ENCODE data around the gene ECE1. TPM values are rescaled to one million over a fixed set of nuclear protein-coding genes. Genes with fewer than 3 reads are reported as not detected.

Gene ECE1
- total and polyA plus RNA-seq, 2 donors, result 17.8 to 34.2 TPM

- no peaks in the 10 kb centered on the region for H3K27me3 ChIP-seq (ENCODE audit: control insufficient read depth in 2 of 2, insufficient read depth in 1 of 2, low read length in 1 of 2)
- no peak overlapping the region for H3K4me3 ChIP-seq (ENCODE audit: low read length in 2 of 2)
- DNase-seq (ENCODE audit: low read depth in 6 of 9, low spot score in 9 of 9), result no peak
- H3K36me3 ChIP-seq (ENCODE audit: control insufficient read depth in 2 of 2, insufficient read depth in 2 of 2, low read length in 1 of 2), result no peaks in the 10 kb centered on the region
- H3K4me1 ChIP-seq (ENCODE audit: control insufficient read depth in 2 of 2, insufficient read depth in 2 of 2, low read length in 2 of 2), result peaks cover 21 to 43% of the 10 kb centered on the region in 2 donors
- no peak overlapping the region for H3K27ac ChIP-seq (ENCODE audit: low read depth in 1 of 2, low read length in 1 of 2)
- WGBS, result 99% methylated on average over 12 of the region's 12 CpGs
- no peaks in the 10 kb centered on the region for H3K9me3 ChIP-seq (ENCODE audit: control insufficient read depth in 2 of 2, insufficient read depth in 1 of 2, low read length in 1 of 2)
These were observed 30.3 kb upstream of the ECE1 start for GRCh38 chr1:21320410-21321108.

GRCh38 chr1:21319447-21320407 is 29.5 kb upstream of the ECE1 start:
- Histone ChIP-seq H3K9me3 (ENCODE audit: control insufficient read depth in 2 of 2, insufficient read depth in 1 of 2, low read length in 1 of 2) (no peaks in the 10 kb centered on the region), H3K4me3 (ENCODE audit: low read length in 2 of 2) (no peak overlapping the region), H3K27ac (ENCODE audit: low read depth in 1 of 2, low read length in 1 of 2) (no peak overlapping the region), H3K4me1 (ENCODE audit: control insufficient read depth in 2 of 2, insufficient read depth in 2 of 2, low read length in 2 of 2) (peaks cover 13 to 35% of the 10 kb centered on the region in 2 donors), H3K36me3 (ENCODE audit: control insufficient read depth in 2 of 2, insufficient read depth in 2 of 2, low read length in 1 of 2) (no peaks in the 10 kb centered on the region), H3K27me3 (ENCODE audit: control insufficient read depth in 2 of 2, insufficient read depth in 1 of 2, low read length in 1 of 2) (no peaks in the 10 kb centered on the region)
- 97% methylated on average over 24 of the region's 24 CpGs for WGBS
- DNase-seq (ENCODE audit: low read depth in 6 of 9, low spot score in 9 of 9), result no peak

DNA sequence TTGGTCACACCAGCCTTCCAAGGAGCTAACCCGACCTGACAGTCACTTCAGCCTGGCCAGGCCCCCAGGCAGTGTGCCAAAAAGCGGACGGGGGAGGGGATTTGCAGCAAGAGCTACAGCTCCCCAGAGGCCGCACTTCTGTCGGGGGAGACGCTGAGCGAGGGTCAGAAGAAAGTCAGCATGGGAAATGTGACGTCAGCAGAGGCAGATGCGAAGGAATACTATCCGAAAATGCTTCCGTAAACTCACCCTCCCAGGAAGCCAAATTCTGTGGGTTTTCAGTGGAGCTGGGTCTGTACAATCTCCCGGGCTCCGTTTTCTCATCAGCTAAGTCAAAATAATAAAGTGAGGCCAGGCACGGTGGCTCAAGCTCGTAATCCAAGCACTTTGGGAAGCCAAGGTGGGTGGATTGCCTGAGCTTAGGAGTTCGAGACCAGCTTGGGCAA is 28.5 kb upstream of the ECE1 start:
- H3K27me3 ChIP-seq (ENCODE audit: control insufficient read depth in 2 of 2, insufficient read depth in 1 of 2, low read length in 1 of 2), result no peaks in the 10 kb centered on the region
- WGBS, result 94% methylated on average over 16 of the region's 16 CpGs
- no peaks in the 10 kb centered on the region for H3K36me3 ChIP-seq (ENCODE audit: control insufficient read depth in 2 of 2, insufficient read depth in 2 of 2, low read length in 1 of 2)
- peaks cover 5 to 30% of the 10 kb centered on the region in 2 donors for H3K4me1 ChIP-seq (ENCODE audit: control insufficient read depth in 2 of 2, insufficient read depth in 2 of 2, low read length in 2 of 2)
- no peak overlapping the region for H3K27ac ChIP-seq (ENCODE audit: low read depth in 1 of 2, low read length in 1 of 2)
- DNase-seq (ENCODE audit: low read depth in 6 of 9, low spot score in 9 of 9), result no peak
- no peak overlapping the region for H3K4me3 ChIP-seq (ENCODE audit: low read length in 2 of 2)
- no peaks in the 10 kb centered on the region for H3K9me3 ChIP-seq (ENCODE audit: control insufficient read depth in 2 of 2, insufficient read depth in 1 of 2, low read length in 1 of 2)

DNA sequence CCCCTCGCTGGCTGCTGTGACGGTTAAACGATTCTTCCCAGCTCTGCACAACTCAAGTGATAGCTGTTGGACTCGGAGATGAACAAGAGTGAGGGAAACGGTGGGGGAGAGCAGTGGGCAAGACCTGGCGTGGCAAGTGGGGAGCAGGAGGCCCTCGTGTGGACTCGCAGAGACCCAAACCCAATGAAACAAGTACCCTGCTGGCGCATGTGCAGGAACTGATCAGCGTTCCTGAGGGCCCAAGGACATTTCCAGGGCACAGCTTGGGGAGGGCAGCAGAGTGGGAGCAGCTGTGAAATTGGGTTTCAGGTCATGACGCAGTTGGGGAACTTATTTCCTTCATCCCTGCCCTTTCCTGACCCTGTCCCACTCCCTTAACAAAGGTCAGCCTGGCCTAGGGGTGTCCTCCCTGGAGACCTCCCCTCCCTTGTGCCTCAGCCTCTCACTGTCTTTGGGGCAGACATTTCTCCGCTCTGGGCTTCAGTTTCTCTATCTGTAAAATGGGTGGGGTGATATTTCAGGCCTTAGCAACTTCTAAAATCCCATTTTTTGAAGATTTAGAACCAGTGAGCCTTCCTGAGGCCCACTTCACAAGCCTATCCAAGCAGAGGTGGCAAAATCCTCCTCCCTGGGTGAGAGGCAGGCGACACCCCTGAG is 27.9 kb upstream of the ECE1 start:
- 98% methylated on average over 13 of the region's 13 CpGs for WGBS
- H3K9me3 ChIP-seq (ENCODE audit: control insufficient read depth in 2 of 2, insufficient read depth in 1 of 2, low read length in 1 of 2), result no peaks in the 10 kb centered on the region

DNA sequence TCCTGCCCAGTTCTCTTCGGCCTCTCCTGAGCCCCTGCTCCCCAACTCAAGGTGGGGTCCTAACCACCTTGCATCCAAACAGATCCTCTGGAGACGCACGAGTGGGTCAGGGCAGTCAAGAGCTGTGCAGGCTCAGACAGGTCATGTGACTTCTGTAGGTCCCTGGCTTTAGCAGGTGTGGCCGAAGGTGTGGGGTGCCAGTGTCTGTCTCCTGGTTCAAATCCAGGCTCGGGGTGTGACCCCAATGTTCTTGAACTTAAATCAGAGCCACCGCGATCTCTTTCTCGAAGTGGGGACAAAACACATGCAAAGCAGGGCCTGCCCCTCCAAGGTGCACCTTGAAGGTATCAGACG is 27.4 kb upstream of the ECE1 start:
- Histone ChIP-seq H3K36me3 (ENCODE audit: control insufficient read depth in 2 of 2, insufficient read depth in 2 of 2, low read length in 1 of 2) (no peaks in the 10 kb centered on the region), H3K27me3 (ENCODE audit: control insufficient read depth in 2 of 2, insufficient read depth in 1 of 2, low read length in 1 of 2) (no peaks in the 10 kb centered on the region), H3K9me3 (ENCODE audit: control insufficient read depth in 2 of 2, insufficient read depth in 1 of 2, low read length in 1 of 2) (no peaks in the 10 kb centered on the region), H3K4me1 (ENCODE audit: control insufficient read depth in 2 of 2, insufficient read depth in 2 of 2, low read length in 2 of 2) (peaks cover 2 to 20% of the 10 kb centered on the region in 2 donors), H3K4me3 (ENCODE audit: low read length in 2 of 2) (no peak overlapping the region), H3K27ac (ENCODE audit: low read depth in 1 of 2, low read length in 1 of 2) (no peak overlapping the region)
- no peak for DNase-seq (ENCODE audit: low read depth in 6 of 9, low spot score in 9 of 9)
- 97% methylated on average over 9 of the region's 9 CpGs for WGBS

More for the DNA sequence above, 27.9 kb upstream of the ECE1 start:
- DNase-seq (ENCODE audit: low read depth in 6 of 9, low spot score in 9 of 9), result no peak
- no peaks in the 10 kb centered on the region for H3K36me3 ChIP-seq (ENCODE audit: control insufficient read depth in 2 of 2, insufficient read depth in 2 of 2, low read length in 1 of 2)
- no peak overlapping the region for H3K27ac ChIP-seq (ENCODE audit: low read depth in 1 of 2, low read length in 1 of 2)
- H3K27me3 ChIP-seq (ENCODE audit: control insufficient read depth in 2 of 2, insufficient read depth in 1 of 2, low read length in 1 of 2), result no peaks in the 10 kb centered on the region
- no peak overlapping the region for H3K4me3 ChIP-seq (ENCODE audit: low read length in 2 of 2)
- H3K4me1 ChIP-seq (ENCODE audit: control insufficient read depth in 2 of 2, insufficient read depth in 2 of 2, low read length in 2 of 2), result peaks cover 5 to 25% of the 10 kb centered on the region in 2 donors

GRCh38 chr1:21317035-21317689 is 26.9 kb upstream of the ECE1 start:
- WGBS, result 93% methylated on average over 16 of the region's 16 CpGs
- Histone ChIP-seq H3K27ac (ENCODE audit: low read depth in 1 of 2, low read length in 1 of 2) (no peak overlapping the region), H3K9me3 (ENCODE audit: control insufficient read depth in 2 of 2, insufficient read depth in 1 of 2, low read length in 1 of 2) (no peaks in the 10 kb centered on the region), H3K27me3 (ENCODE audit: control insufficient read depth in 2 of 2, insufficient read depth in 1 of 2, low read length in 1 of 2) (no peaks in the 10 kb centered on the region), H3K36me3 (ENCODE audit: control insufficient read depth in 2 of 2, insufficient read depth in 2 of 2, low read length in 1 of 2) (no peaks in the 10 kb centered on the region), H3K4me3 (ENCODE audit: low read length in 2 of 2) (no peak overlapping the region), H3K4me1 (ENCODE audit: control insufficient read depth in 2 of 2, insufficient read depth in 2 of 2, low read length in 2 of 2) (peaks cover 0 to 15% of the 10 kb centered on the region in 2 donors)
- no peak for DNase-seq (ENCODE audit: low read depth in 6 of 9, low spot score in 9 of 9)

DNA sequence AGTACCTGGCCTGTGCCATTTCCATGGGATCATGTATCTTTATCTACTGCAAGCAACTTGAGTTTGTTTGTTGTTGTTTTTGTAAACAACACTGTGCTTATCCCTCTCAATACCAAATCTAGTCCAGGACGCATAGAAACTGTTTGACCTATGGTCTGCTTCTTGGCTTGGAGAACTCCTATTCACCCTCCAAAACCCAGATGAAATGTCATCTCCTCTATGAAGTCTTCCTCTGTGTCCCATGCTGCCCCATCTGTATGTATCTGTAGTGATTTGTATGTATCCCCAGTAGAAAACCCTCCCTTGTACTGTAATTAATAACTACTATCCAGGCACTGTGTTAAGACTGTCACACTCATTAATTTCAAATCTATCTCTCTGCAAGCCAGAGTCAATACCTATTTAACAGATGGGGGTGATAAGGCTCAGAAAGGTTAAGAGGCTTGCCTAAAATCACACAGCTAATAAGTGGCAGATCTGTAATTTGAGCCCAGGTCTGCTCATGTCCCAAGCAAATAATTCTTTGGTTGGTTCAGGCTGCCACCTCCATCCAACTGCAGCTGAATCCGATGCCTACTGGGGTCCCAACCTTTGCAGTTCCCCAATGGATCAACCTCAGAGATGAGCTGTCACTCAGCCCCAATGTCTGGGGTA is 24.6 kb upstream of the ECE1 start:
- WGBS, result 97% methylated on average over 2 of the region's 2 CpGs
- H3K27ac ChIP-seq (ENCODE audit: low read depth in 1 of 2, low read length in 1 of 2), result no peak overlapping the region

DNA sequence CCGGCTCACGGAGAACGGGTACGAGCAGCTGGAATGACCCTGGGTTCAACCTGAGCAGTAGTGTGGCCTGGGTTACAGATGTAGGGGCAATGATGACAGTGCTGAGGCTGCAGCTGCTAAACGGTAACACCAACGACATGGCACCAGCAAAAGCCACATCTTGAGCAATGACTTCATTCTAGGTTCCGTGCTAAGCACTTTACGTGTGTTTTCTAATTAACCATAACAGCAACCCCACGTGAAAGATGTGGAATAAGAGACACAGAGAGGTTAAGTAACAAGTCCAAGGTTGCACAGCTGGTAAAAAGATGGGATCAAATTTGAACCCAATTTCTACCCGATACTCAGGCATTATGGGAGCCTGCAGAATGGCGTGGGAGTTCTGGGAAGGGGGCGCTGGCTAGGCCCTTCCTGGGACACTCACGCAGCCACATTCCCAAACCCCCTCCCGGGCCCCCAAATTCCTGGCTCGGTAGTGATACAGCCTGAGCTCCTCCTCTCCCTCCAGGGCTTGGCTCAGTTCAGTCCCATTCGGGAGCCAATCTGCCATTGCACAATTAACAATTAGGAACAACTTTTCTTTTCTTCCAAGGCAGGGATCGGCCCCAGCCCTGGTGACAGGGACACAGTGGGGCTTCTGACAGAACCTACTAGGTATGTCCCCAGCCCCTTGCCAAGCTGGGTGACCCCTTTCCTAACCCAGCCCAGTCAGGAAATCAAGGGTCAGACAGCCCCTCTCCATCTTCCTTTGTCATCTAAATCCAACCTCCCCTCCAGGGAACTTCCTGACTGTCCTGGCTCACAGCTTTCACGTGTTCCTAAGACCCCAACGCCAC is 23.8 kb upstream of the ECE1 start:
- Histone ChIP-seq H3K36me3 (ENCODE audit: control insufficient read depth in 2 of 2, insufficient read depth in 2 of 2, low read length in 1 of 2) (no peaks in the 10 kb centered on the region), H3K27me3 (ENCODE audit: control insufficient read depth in 2 of 2, insufficient read depth in 1 of 2, low read length in 1 of 2) (no peaks in the 10 kb centered on the region), H3K4me3 (ENCODE audit: low read length in 2 of 2) (no peak overlapping the region), H3K27ac (ENCODE audit: low read depth in 1 of 2, low read length in 1 of 2) (no peak overlapping the region), H3K9me3 (ENCODE audit: control insufficient read depth in 2 of 2, insufficient read depth in 1 of 2, low read length in 1 of 2) (peaks cover 0 to 5% of the 10 kb centered on the region in 2 donors), H3K4me1 (ENCODE audit: control insufficient read depth in 2 of 2, insufficient read depth in 2 of 2, low read length in 2 of 2) (peaks cover 0 to 12% of the 10 kb centered on the region in 2 donors)
- no peak for DNase-seq (ENCODE audit: low read depth in 6 of 9, low spot score in 9 of 9)
- 84% methylated on average over 19 of the region's 19 CpGs for WGBS

More for the DNA sequence above, 24.6 kb upstream of the ECE1 start:
- no peak for DNase-seq (ENCODE audit: low read depth in 6 of 9, low spot score in 9 of 9)
- no peaks in the 10 kb centered on the region for H3K27me3 ChIP-seq (ENCODE audit: control insufficient read depth in 2 of 2, insufficient read depth in 1 of 2, low read length in 1 of 2)
- H3K4me1 ChIP-seq (ENCODE audit: control insufficient read depth in 2 of 2, insufficient read depth in 2 of 2, low read length in 2 of 2), result peaks cover 0 to 11% of the 10 kb centered on the region in 2 donors
- H3K9me3 ChIP-seq (ENCODE audit: control insufficient read depth in 2 of 2, insufficient read depth in 1 of 2, low read length in 1 of 2), result peaks cover 0 to 5% of the 10 kb centered on the region in 2 donors
- no peak overlapping the region for H3K4me3 ChIP-seq (ENCODE audit: low read length in 2 of 2)
- H3K36me3 ChIP-seq (ENCODE audit: control insufficient read depth in 2 of 2, insufficient read depth in 2 of 2, low read length in 1 of 2), result no peaks in the 10 kb centered on the region

Measured in thymus (tissue), 11 donors.